Neutrophil (primary cell): ENCODE results near the gene TLR6.
A peak's percentile ranks its signal among the peaks of the same experiment; 100 is the strongest.

Experiments used
- H3K27ac ChIP-seq: fragments of 200-600 bp; sonication (generic); 2 replicates; pipeline ENCODE4 v1.5.1; 2016; ENCODE audit warnings: mild to moderate bottlenecking, moderate library complexity
- H3K27me3 ChIP-seq: fragments of 200-600 bp; sonication (generic); 2 replicates; pipeline ENCODE4 v1.6.0; 2016; ENCODE audit warnings: mild to moderate bottlenecking
- H3K36me3 ChIP-seq: fragments of 200-600 bp; sonication (generic); 2 replicates; pipeline ENCODE4 v1.5.1; 2017
- H3K4me1 ChIP-seq, 2 experiments: fragments of 200-600 bp in 1 of 2; sonication (generic) in 1 of 2; 1 replicate in 1 of 2; 2 replicates in 1 of 2; pipeline versions ENCODE4 v1.5.1 to v1.6.1; 2013 to 2016; ENCODE audit warnings: low read depth in 1 of 2, low read length in 1 of 2, mild to moderate bottlenecking in 1 of 2, moderate library complexity in 1 of 2; ENCODE audit not compliant: control insufficient read depth in 1 of 2, insufficient read depth in 1 of 2
- H3K4me3 ChIP-seq, 2 experiments: fragments of 200-600 bp in 1 of 2; sonication (generic) in 1 of 2; 1 replicate in 1 of 2; 2 replicates in 1 of 2; pipeline ENCODE4 v1.5.1; 2013 to 2016; ENCODE audit warnings: low read depth in 1 of 2, low read length in 1 of 2, mild to moderate bottlenecking in 1 of 2, moderate library complexity in 1 of 2
- H3K9me3 ChIP-seq: fragments of 200-600 bp; sonication (generic); 2 replicates; pipeline ENCODE4 v1.5.1; 2016
- TF ChIP-seq, protein P1 (sequence below): fragments of 200-600 bp; sonication (generic); IDR thresholded peaks from 2 replicates; pipeline ENCODE4 v1.5.1; 2016; ENCODE audit warnings: antibody characterized with exemption

Gene TLR6

DNA sequence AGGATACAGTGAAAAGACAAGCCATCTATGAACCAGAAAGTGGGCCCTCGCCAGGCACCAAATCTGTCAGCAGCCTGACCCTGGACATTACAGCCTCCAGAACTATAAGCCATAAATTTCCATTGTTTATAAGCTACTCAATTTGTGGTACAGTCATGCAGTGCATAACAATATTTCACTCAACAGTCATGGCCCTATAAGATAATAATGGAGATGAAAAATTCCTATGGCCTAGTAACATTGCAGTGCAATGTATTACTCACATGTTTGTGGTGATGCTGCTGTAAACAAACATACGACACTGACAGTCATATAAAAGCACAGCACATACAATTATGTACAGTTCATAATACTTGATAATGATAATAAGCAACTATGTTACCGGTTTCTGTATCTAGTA lies 34.9 kb downstream of the TLR6 start:
- H3K9me3 ChIP-seq, result no peaks in the 10 kb centered on the region
- no peaks in the 10 kb centered on the region for H3K27me3 ChIP-seq
- H3K4me1 ChIP-seq, result peaks cover 10 to 18% of the 10 kb centered on the region in 2 experiments
- no peak overlapping the region for H3K4me3 ChIP-seq
- H3K27ac ChIP-seq, result no peak overlapping the region
- peaks cover 6% of the 10 kb centered on the region for H3K36me3 ChIP-seq
- TF ChIP-seq, protein P1, sequence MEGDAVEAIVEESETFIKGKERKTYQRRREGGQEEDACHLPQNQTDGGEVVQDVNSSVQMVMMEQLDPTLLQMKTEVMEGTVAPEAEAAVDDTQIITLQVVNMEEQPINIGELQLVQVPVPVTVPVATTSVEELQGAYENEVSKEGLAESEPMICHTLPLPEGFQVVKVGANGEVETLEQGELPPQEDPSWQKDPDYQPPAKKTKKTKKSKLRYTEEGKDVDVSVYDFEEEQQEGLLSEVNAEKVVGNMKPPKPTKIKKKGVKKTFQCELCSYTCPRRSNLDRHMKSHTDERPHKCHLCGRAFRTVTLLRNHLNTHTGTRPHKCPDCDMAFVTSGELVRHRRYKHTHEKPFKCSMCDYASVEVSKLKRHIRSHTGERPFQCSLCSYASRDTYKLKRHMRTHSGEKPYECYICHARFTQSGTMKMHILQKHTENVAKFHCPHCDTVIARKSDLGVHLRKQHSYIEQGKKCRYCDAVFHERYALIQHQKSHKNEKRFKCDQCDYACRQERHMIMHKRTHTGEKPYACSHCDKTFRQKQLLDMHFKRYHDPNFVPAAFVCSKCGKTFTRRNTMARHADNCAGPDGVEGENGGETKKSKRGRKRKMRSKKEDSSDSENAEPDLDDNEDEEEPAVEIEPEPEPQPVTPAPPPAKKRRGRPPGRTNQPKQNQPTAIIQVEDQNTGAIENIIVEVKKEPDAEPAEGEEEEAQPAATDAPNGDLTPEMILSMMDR, result no peak

DNA sequence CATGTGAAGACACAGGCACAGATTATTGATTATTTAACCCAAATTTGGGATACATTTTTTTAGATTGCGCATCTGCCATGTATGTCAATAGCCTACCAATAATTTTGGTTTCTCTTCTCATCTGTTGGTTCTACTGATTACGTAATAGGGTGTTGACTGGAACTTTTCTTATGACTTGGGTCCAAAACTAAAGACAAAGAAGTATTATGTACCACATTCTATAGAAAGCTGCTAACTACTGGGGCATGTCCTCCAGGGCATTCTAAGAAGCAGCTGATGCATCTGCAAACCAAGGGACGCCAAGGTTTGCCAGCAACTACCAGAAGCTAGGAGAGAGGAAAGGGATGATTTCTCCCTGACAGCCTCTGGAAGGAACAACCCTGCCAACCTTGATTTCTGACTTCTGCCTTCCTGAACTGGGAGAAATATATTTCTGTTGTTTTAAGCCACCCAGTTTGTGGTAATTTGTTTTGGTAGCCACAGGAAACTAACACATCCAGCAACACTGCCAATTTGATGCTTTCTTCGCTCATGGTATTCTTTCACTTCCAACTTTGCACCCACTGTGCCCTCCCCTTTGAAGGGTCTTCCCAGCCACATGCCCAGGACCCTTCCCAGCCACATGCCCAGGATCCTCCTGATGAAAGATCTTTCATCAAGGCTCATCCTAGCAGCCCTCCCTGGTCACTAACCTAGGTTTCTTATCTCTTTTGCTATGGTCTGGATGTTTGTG lies 36.1 kb downstream of the TLR6 start:
- H3K4me3 ChIP-seq, result no peak overlapping the region
- TF ChIP-seq, protein P1, result no peak
- no peaks in the 10 kb centered on the region for H3K9me3 ChIP-seq
- no peak overlapping the region for H3K27ac ChIP-seq
- H3K36me3 ChIP-seq, result no peaks in the 10 kb centered on the region
- peaks cover 22 to 30% of the 10 kb centered on the region in 2 experiments for H3K4me1 ChIP-seq
- H3K27me3 ChIP-seq, result no peaks in the 10 kb centered on the region

DNA sequence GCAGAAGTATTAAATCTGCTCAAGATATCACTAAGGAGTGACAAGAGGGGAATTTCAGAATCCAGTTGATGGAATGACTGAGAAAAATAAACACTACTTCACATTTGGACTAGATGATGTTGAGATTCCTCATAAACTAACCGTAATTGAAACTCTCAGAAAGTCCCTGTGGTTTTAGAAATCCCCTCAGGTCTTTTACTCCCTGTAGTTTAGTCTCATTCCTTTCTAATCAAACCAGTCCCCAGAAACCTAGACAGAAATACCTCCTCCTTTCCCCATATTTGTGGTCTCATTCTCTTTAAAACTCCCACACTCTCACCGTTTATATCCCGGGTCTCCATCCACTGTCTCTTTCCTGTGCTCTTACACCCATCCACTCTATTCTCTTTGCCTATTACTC lies 37.0 kb downstream of the TLR6 start:
- H3K9me3 ChIP-seq, result no peaks in the 10 kb centered on the region
- H3K27ac ChIP-seq, result peak overlapping the region; percentile 24
- no peaks in the 10 kb centered on the region for H3K27me3 ChIP-seq
- TF ChIP-seq, protein P1, result no peak
- no peaks in the 10 kb centered on the region for H3K36me3 ChIP-seq
- H3K4me1 ChIP-seq, result peaks cover 31 to 39% of the 10 kb centered on the region in 2 experiments
- no peak overlapping the region for H3K4me3 ChIP-seq

DNA sequence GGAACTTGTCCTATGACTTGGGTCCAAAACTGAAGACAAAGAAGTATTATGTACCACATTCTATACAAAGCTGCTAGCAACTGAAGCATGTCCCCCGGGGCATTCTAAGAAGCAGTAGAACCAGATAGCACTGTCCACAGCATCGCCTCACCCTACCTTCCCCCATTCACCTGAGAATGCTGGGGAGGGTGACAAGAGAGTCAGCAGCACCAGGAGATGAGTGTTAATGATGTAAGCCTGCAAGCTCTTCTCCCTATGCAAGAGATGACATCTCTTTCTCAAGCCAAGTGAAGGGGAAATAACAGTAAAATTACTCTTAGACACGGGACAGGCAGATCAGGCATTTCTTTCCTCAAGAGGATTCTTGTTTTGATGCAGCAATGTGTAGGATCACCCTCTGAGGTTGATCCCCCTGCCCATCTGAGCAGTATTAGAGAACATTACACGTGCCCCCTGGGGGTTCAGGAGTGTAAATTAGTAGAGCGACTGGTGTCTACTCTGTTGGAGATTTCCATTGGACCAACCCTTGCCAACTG lies 38.1 kb downstream of the TLR6 start:
- H3K36me3 ChIP-seq, result no peaks in the 10 kb centered on the region
- H3K4me3 ChIP-seq, result no peak overlapping the region
- peaks cover 41 to 50% of the 10 kb centered on the region in 2 experiments for H3K4me1 ChIP-seq
- H3K27ac ChIP-seq, result peak overlapping the region; percentile 69
- TF ChIP-seq, protein P1, result no peak
- no peaks in the 10 kb centered on the region for H3K9me3 ChIP-seq
- no peaks in the 10 kb centered on the region for H3K27me3 ChIP-seq

DNA sequence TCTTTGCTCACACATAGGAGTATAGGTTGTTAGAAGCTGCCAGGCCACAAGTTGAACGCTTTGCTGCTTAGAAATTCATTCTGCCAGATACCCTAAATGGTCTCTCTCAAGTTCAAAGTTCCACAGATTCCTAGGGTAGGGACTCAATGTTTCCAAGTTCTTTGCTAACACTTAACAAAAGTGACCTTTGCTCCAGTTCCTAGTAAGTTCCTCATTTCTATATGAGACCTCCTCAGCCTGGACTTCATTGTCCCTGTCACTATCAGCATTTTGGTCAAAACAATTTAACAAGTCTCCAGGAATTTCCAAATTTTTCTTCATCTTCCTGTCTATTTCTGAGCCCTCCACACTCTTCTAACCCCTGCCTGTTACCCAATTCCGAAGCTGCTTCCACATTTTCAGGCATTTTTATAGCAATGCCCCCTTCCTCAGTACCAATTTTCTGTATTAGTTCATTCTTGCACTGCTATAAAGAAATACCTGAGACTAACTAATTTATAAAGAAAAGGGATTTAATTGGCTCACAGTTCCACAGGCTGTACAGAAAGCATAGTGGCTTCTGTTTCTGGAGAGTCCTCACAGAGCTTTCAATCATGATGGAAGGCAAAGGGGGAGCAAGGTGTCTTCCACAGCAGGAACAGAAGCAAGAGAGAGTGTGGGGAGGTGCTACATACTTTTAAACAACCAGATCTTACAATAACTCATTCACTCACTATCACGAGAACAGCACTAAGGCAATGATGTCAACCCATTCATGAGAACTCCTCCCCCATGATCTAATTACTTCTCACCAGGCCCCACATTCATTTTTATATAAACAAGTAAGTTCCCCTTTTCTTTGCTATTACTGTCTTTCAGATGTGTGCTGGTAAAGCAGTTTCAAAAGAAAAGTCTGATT lies 40.5 kb downstream of the TLR6 start:
- peak overlapping the region; percentile 78 for H3K27ac ChIP-seq
- TF ChIP-seq, protein P1, result no peak
- no peaks in the 10 kb centered on the region for H3K27me3 ChIP-seq
- H3K4me3 ChIP-seq, result no peak overlapping the region
- no peaks in the 10 kb centered on the region for H3K9me3 ChIP-seq
- H3K4me1 ChIP-seq, result peaks cover 65 to 72% of the 10 kb centered on the region in 2 experiments
- no peaks in the 10 kb centered on the region for H3K36me3 ChIP-seq
